Measurements from ENCODE around the gene CYP3A7.
A peak's percentile ranks its signal among the peaks of the same experiment; 100 is the strongest.
"Not testable (repeated sequence)": the region's sequence is repeated elsewhere in the genome, so short reads cannot be mapped to it uniquely, and the experiment has no call there.

The CYP3A7 gene

GRCh38 chr7:99693427-99694200 is 41.4 kb downstream of the CYP3A7 start:
- H3K36me3 ChIP-seq (ENCODE audit: insufficient read depth, low read depth, low read length): no peaks in the 10 kb centered on the region
- H3K4me1 ChIP-seq (ENCODE audit: insufficient read depth, low read length): peaks cover 13% of the 10 kb centered on the region; the same call in 1 of the 2 replicates
- no peaks in the 10 kb centered on the region for H3K9me3 ChIP-seq (ENCODE audit: insufficient read depth, low read depth, low read length)
- H3K4me3 ChIP-seq (ENCODE audit: low read length): peak overlapping the region; percentile 34; the same call in 1 of the 2 replicates
- H3K27ac ChIP-seq (ENCODE audit: low read length): no peak overlapping the region
- H3K9ac ChIP-seq (ENCODE audit: low read depth, low read length): peak overlapping the region; percentile 61; the same call in 1 of the 2 replicates
- H3K27me3 ChIP-seq (ENCODE audit: insufficient read depth, low read length): no peaks in the 10 kb centered on the region

GRCh38 chr7:99693100-99693426 is 41.9 kb downstream of the CYP3A7 start:
- Histone ChIP-seq H3K27me3 (ENCODE audit: insufficient read depth, low read length) (no peaks in the 10 kb centered on the region), H3K27ac (ENCODE audit: low read length) (no peak overlapping the region), H3K4me3 (ENCODE audit: low read length) (peak overlapping the region; percentile 34), H3K36me3 (ENCODE audit: insufficient read depth, low read depth, low read length) (no peaks in the 10 kb centered on the region), H3K9me3 (ENCODE audit: insufficient read depth, low read depth, low read length) (no peaks in the 10 kb centered on the region), H3K9ac (ENCODE audit: low read depth, low read length) (peak overlapping the region; percentile 61; the same call in 1 of the 2 replicates), H3K4me1 (ENCODE audit: insufficient read depth, low read length) (peaks cover 13% of the 10 kb centered on the region; the same call in 1 of the 2 replicates)

- H3K27me3 ChIP-seq (ENCODE audit: insufficient read depth, low read length); H3K27ac ChIP-seq (ENCODE audit: low read length); H3K9me3 ChIP-seq (ENCODE audit: insufficient read depth, low read depth, low read length); H3K9ac ChIP-seq (ENCODE audit: low read depth, low read length); H3K36me3 ChIP-seq (ENCODE audit: insufficient read depth, low read depth, low read length); H3K4me3 ChIP-seq (ENCODE audit: low read length): not testable (repeated sequence)
- H3K4me1 ChIP-seq (ENCODE audit: insufficient read depth, low read length): peaks cover 13% of the 10 kb centered on the region; the same call in 1 of the 2 replicates
Observed at GRCh38 chr7:99692563-99692962, 42.4 kb downstream of the CYP3A7 start.

- not testable (repeated sequence) for H3K4me3 ChIP-seq (ENCODE audit: low read length); H3K9me3 ChIP-seq (ENCODE audit: insufficient read depth, low read depth, low read length); H3K27me3 ChIP-seq (ENCODE audit: insufficient read depth, low read length); H3K36me3 ChIP-seq (ENCODE audit: insufficient read depth, low read depth, low read length); H3K27ac ChIP-seq (ENCODE audit: low read length); H3K9ac ChIP-seq (ENCODE audit: low read depth, low read length)
- peaks cover 13% of the 10 kb centered on the region; the same call in 1 of the 2 replicates for H3K4me1 ChIP-seq (ENCODE audit: insufficient read depth, low read length)
Observed at GRCh38 chr7:99691658-99692057, 43.3 kb downstream of the CYP3A7 start.

- H3K27ac ChIP-seq (ENCODE audit: low read length); H3K9me3 ChIP-seq (ENCODE audit: insufficient read depth, low read depth, low read length); H3K9ac ChIP-seq (ENCODE audit: low read depth, low read length); H3K36me3 ChIP-seq (ENCODE audit: insufficient read depth, low read depth, low read length); H3K27me3 ChIP-seq (ENCODE audit: insufficient read depth, low read length); H3K4me3 ChIP-seq (ENCODE audit: low read length): not testable (repeated sequence)
- H3K4me1 ChIP-seq (ENCODE audit: insufficient read depth, low read length): peaks cover 13% of the 10 kb centered on the region; the same call in 1 of the 2 replicates
Observed at GRCh38 chr7:99690918-99691317, 44.1 kb downstream of the CYP3A7 start.

- peaks cover 14% of the 10 kb centered on the region for H3K9me3 ChIP-seq (ENCODE audit: insufficient read depth, low read depth, low read length)
- H3K36me3 ChIP-seq (ENCODE audit: insufficient read depth, low read depth, low read length); H3K9ac ChIP-seq (ENCODE audit: low read depth, low read length); H3K27me3 ChIP-seq (ENCODE audit: insufficient read depth, low read length); H3K4me3 ChIP-seq (ENCODE audit: low read length); H3K27ac ChIP-seq (ENCODE audit: low read length); H3K4me1 ChIP-seq (ENCODE audit: insufficient read depth, low read length): not testable (repeated sequence)
Observed at GRCh38 chr7:99685871-99686608, 49.0 kb downstream of the CYP3A7 start.

GRCh38 chr7:99685129-99685758 is 49.8 kb downstream of the CYP3A7 start:
- Histone ChIP-seq H3K4me1 (ENCODE audit: insufficient read depth, low read length) (no peaks in the 10 kb centered on the region), H3K27me3 (ENCODE audit: insufficient read depth, low read length) (no peaks in the 10 kb centered on the region), H3K36me3 (ENCODE audit: insufficient read depth, low read depth, low read length) (no peaks in the 10 kb centered on the region), H3K9ac (ENCODE audit: low read depth, low read length) (no peak overlapping the region), H3K9me3 (ENCODE audit: insufficient read depth, low read depth, low read length) (peaks cover 14% of the 10 kb centered on the region), H3K4me3 (ENCODE audit: low read length) (no peak overlapping the region), H3K27ac (ENCODE audit: low read length) (no peak overlapping the region)

- Histone ChIP-seq H3K27ac (ENCODE audit: low read length) (no peak within 1 kb of the TSS), H3K9me3 (ENCODE audit: insufficient read depth, low read depth, low read length) (no peaks in the 10 kb centered on the region), H3K9ac (ENCODE audit: low read depth, low read length) (no peak within 1 kb of the TSS), H3K27me3 (ENCODE audit: insufficient read depth, low read length) (no peaks in the 10 kb centered on the region), H3K4me3 (ENCODE audit: low read length) (no peak within 1 kb of the TSS), H3K36me3 (ENCODE audit: insufficient read depth, low read depth, low read length) (no peaks in the 10 kb centered on the region), H3K4me1 (ENCODE audit: insufficient read depth, low read length) (no peaks in the 10 kb centered on the region)
Observed at GRCh38 chr7:99679400-99680191, 55.4 kb downstream of the CYP3A7 start, which contains the start of gene CYP3A5. Gene CYP3A5, minus strand, starts transcription at chr7:99679996. Its CDS starts 100 bp downstream, at chr7:99679896.

GRCh38 chr7:99679032-99679399 is 56.0 kb downstream of the CYP3A7 start:
- Histone ChIP-seq H3K27me3 (ENCODE audit: insufficient read depth, low read length) (no peaks in the 10 kb centered on the region), H3K27ac (ENCODE audit: low read length) (no peak overlapping the region), H3K9me3 (ENCODE audit: insufficient read depth, low read depth, low read length) (no peaks in the 10 kb centered on the region), H3K9ac (ENCODE audit: low read depth, low read length) (no peak overlapping the region), H3K36me3 (ENCODE audit: insufficient read depth, low read depth, low read length) (no peaks in the 10 kb centered on the region), H3K4me1 (ENCODE audit: insufficient read depth, low read length) (no peaks in the 10 kb centered on the region), H3K4me3 (ENCODE audit: low read length) (no peak overlapping the region)

GRCh38 chr7:99677648-99678045 is 57.3 kb downstream of the CYP3A7 start:
- H3K4me1 ChIP-seq (ENCODE audit: insufficient read depth, low read length): no peaks in the 10 kb centered on the region
- no peak overlapping the region for H3K27ac ChIP-seq (ENCODE audit: low read length)
- no peak overlapping the region for H3K4me3 ChIP-seq (ENCODE audit: low read length)
- H3K9me3 ChIP-seq (ENCODE audit: insufficient read depth, low read depth, low read length): no peaks in the 10 kb centered on the region
- no peaks in the 10 kb centered on the region for H3K27me3 ChIP-seq (ENCODE audit: insufficient read depth, low read length)
- H3K36me3 ChIP-seq (ENCODE audit: insufficient read depth, low read depth, low read length): no peaks in the 10 kb centered on the region
- H3K9ac ChIP-seq (ENCODE audit: low read depth, low read length): no peak overlapping the region

GRCh38 chr7:99677013-99677647 is 57.9 kb downstream of the CYP3A7 start:
- Histone ChIP-seq H3K9ac (ENCODE audit: low read depth, low read length) (no peak overlapping the region), H3K4me1 (ENCODE audit: insufficient read depth, low read length) (no peaks in the 10 kb centered on the region), H3K27me3 (ENCODE audit: insufficient read depth, low read length) (no peaks in the 10 kb centered on the region), H3K27ac (ENCODE audit: low read length) (no peak overlapping the region), H3K4me3 (ENCODE audit: low read length) (no peak overlapping the region), H3K9me3 (ENCODE audit: insufficient read depth, low read depth, low read length) (no peaks in the 10 kb centered on the region), H3K36me3 (ENCODE audit: insufficient read depth, low read depth, low read length) (no peaks in the 10 kb centered on the region)

Measured in iPS-20b (cell line).